Astrocyte (in vitro differentiated cells and primary cell): ENCODE results near the gene TIMP3. TPM values are rescaled to one million over a fixed set of nuclear protein-coding genes. Genes with fewer than 3 reads are reported as not detected.

Experiments used
- DNase-seq: peaks from one replicate; pipeline ENCODE4 v3.0.0-alpha.2; 2010; ENCODE audit warnings: low read depth
- FAIRE-seq: peaks from 2 replicates; lab custom pipeline; 2011; peaks lifted over from hg19 to GRCh38; lab: Jason Lieb, UNC
- H2AFZ ChIP-seq: 2 replicates; pipeline ENCODE4 v1.6.0; 2012; ENCODE audit warnings: low read depth, low read length, inconsistent platforms
- H3K27ac ChIP-seq: 2 replicates; pipeline ENCODE4 v1.5.1; 2011; ENCODE audit warnings: low read depth, low read length, inconsistent platforms
- H3K27me3 ChIP-seq: 2 replicates; pipeline ENCODE4 v1.6.0; 2011; ENCODE audit warnings: low read length, inconsistent platforms; ENCODE audit not compliant: insufficient read depth
- H3K36me3 ChIP-seq: 2 replicates; pipeline ENCODE4 v1.5.1; 2011; ENCODE audit warnings: low read length, inconsistent platforms; ENCODE audit not compliant: insufficient read depth
- H3K4me1 ChIP-seq: 2 replicates; pipeline ENCODE4 v1.5.1; 2011; ENCODE audit warnings: low read length, inconsistent platforms; ENCODE audit not compliant: insufficient read depth
- H3K4me2 ChIP-seq: 2 replicates; pipeline ENCODE4 v1.6.0; 2012; ENCODE audit warnings: low read length, inconsistent platforms
- H3K4me3 ChIP-seq: 2 replicates; pipeline ENCODE4 v1.5.1; 2011; ENCODE audit warnings: low read depth, mild to moderate bottlenecking, low read length, inconsistent platforms; ENCODE audit not compliant: insufficient read depth
- H3K79me2 ChIP-seq: 2 replicates; pipeline ENCODE4 v1.6.0; 2012; ENCODE audit warnings: mild to moderate bottlenecking, low read length, inconsistent platforms; ENCODE audit not compliant: insufficient read depth
- H3K9ac ChIP-seq: 2 replicates; pipeline ENCODE4 v1.6.0; 2012; ENCODE audit warnings: mild to moderate bottlenecking, low read length, inconsistent platforms
- H3K9me3 ChIP-seq: 2 replicates; pipeline ENCODE4 v1.5.1; 2012; ENCODE audit warnings: low read depth, mild to moderate bottlenecking, low read length, inconsistent platforms; ENCODE audit not compliant: insufficient read depth
- H4K20me1 ChIP-seq: 2 replicates; pipeline ENCODE4 v1.6.0; 2012; ENCODE audit warnings: low read length, inconsistent platforms; ENCODE audit not compliant: insufficient read depth
- H3K27ac Mint-ChIP-seq: one replicate; pipeline ENCODE4 v1.8.0; 2021; ENCODE audit warnings: mild to moderate bottlenecking, mixed read lengths; ENCODE audit not compliant: unreplicated experiment
- H3K27me3 Mint-ChIP-seq: one replicate; pipeline ENCODE4 v1.8.0; 2021; ENCODE audit warnings: low read depth, mixed read lengths; ENCODE audit not compliant: unreplicated experiment
- H3K36me3 Mint-ChIP-seq: one replicate; pipeline ENCODE4 v1.8.0; 2021; ENCODE audit warnings: low read depth, mixed read lengths; ENCODE audit not compliant: unreplicated experiment
- H3K4me1 Mint-ChIP-seq: one replicate; pipeline ENCODE4 v1.8.0; 2021; ENCODE audit warnings: low read depth, mixed read lengths; ENCODE audit not compliant: unreplicated experiment
- H3K4me3 Mint-ChIP-seq: one replicate; pipeline ENCODE4 v1.8.0; 2021; ENCODE audit warnings: mild to moderate bottlenecking, moderate library complexity, mixed read lengths; ENCODE audit not compliant: unreplicated experiment
- H3K9me3 Mint-ChIP-seq: one replicate; pipeline ENCODE4 v1.8.0; 2021; ENCODE audit warnings: mild to moderate bottlenecking, mixed read lengths; ENCODE audit not compliant: unreplicated experiment
- CTCF ChIP-seq: IDR thresholded peaks from 2 replicates; pipeline ENCODE4 v1.5.1; 2011; ENCODE audit warnings: low read depth, mild to moderate bottlenecking, inconsistent platforms, low read length, moderate library complexity; ENCODE audit not compliant: insufficient read depth
- EZH2 ChIP-seq: IDR thresholded peaks from 2 replicates; pipeline ENCODE4 v1.6.1; 2012; ENCODE audit warnings: mild to moderate bottlenecking, low read length, inconsistent platforms; ENCODE audit not compliant: insufficient read depth
- total RNA-seq: library from RNA; stranded (reverse); gene quantifications from 2 replicates; pipeline ENCODE4 v1.2.1, GENCODE V29; 2021

TIMP3 gene
- total RNA-seq, 1 donor from 2014 or later, result 145 TPM

GRCh38 chr22:32804531-32805360 is 3.2 kb downstream of the TIMP3 start:
- TF ChIP-seq CTCF (no peak), EZH2 (no peak)
- H3K4me2 ChIP-seq, result peak overlapping the region; percentile 85
- H2AFZ ChIP-seq, result no peak overlapping the region
- Mint-ChIP-seq H3K4me1 (peaks cover 29% of the 10 kb centered on the region), H3K27me3 (peaks cover 6% of the 10 kb centered on the region), H3K27ac (no peak overlapping the region), H3K4me3 (peak overlapping the region; percentile 96), H3K36me3 (peaks cover 12% of the 10 kb centered on the region), H3K9me3 (no peaks in the 10 kb centered on the region)
- no peak for DNase-seq
- H3K9ac ChIP-seq, result peak overlapping the region; percentile 85
- no peaks in the 10 kb centered on the region for H3K9me3 ChIP-seq
- peak overlapping the region; percentile 78 for H3K4me3 ChIP-seq
- H3K4me1 ChIP-seq, result peaks cover 30% of the 10 kb centered on the region
- H3K27ac ChIP-seq, result peak overlapping the region; percentile 78
- H3K36me3 ChIP-seq, result peaks cover 4% of the 10 kb centered on the region
- H3K27me3 ChIP-seq, result no peaks in the 10 kb centered on the region
- peaks cover 79% of the 10 kb centered on the region for H3K79me2 ChIP-seq
- no peak for FAIRE-seq
- peaks cover 68% of the 10 kb centered on the region for H4K20me1 ChIP-seq

- peaks cover 12% of the 10 kb centered on the region for H3K36me3 Mint-ChIP-seq
- H3K9me3 Mint-ChIP-seq, result no peaks in the 10 kb centered on the region
- H3K27ac ChIP-seq, result no peak overlapping the region
- H3K27me3 Mint-ChIP-seq, result peaks cover 6% of the 10 kb centered on the region
- peaks cover 86% of the 10 kb centered on the region for H3K79me2 ChIP-seq
- H3K4me1 Mint-ChIP-seq, result peaks cover 33% of the 10 kb centered on the region
- H3K27ac Mint-ChIP-seq, result no peak overlapping the region
- H4K20me1 ChIP-seq, result peaks cover 75% of the 10 kb centered on the region
- no peak overlapping the region for H2AFZ ChIP-seq
- no peaks in the 10 kb centered on the region for H3K27me3 ChIP-seq
- no peak overlapping the region for H3K4me3 Mint-ChIP-seq
- H3K4me1 ChIP-seq, result peaks cover 30% of the 10 kb centered on the region
- DNase-seq (no peak), FAIRE-seq (no peak)
- TF ChIP-seq EZH2 (no peak), CTCF (no peak)
- H3K36me3 ChIP-seq, result peaks cover 4% of the 10 kb centered on the region
- peak overlapping the region; percentile 85 for H3K9ac ChIP-seq
- H3K9me3 ChIP-seq, result no peaks in the 10 kb centered on the region
- no peak overlapping the region for H3K4me3 ChIP-seq
- H3K4me2 ChIP-seq, result peak overlapping the region; percentile 85
Observed at GRCh38 chr22:32805361-32805881, 3.9 kb downstream of the TIMP3 start.

DNA sequence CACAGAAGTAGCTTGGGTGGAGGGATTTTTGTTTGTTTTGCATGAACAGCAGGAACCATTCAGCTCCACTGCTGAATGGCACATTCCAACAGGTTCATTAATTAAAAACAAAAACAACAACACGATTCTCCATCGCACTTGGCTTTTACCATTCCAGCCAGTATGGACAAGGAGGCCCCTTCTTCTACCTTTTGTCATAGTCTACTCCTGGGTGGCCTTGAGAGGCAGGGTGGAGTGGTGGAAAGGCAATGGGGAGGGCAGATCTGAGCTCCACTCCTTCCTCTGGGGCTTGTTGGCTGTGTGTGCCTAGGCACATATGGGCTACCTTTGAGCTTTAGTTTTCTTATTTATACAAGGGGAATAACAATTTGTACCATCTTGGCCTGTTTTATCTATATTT is 4.8 kb downstream of the TIMP3 start:
- no peak overlapping the region for H2AFZ ChIP-seq
- no peak overlapping the region for H3K9ac ChIP-seq
- TF ChIP-seq EZH2, result no peak
- TF ChIP-seq CTCF, result no peak
- H3K9me3 Mint-ChIP-seq, result no peaks in the 10 kb centered on the region
- H4K20me1 ChIP-seq, result peaks cover 84% of the 10 kb centered on the region
- H3K4me3 Mint-ChIP-seq, result no peak overlapping the region
- H3K9me3 ChIP-seq, result no peaks in the 10 kb centered on the region
- DNase-seq, result no peak
- no peak overlapping the region for H3K4me3 ChIP-seq
- H3K4me1 ChIP-seq, result peaks cover 26% of the 10 kb centered on the region
- peaks cover 4% of the 10 kb centered on the region for H3K36me3 ChIP-seq
- no peak for FAIRE-seq
- no peak overlapping the region for H3K27ac ChIP-seq
- peaks cover 38% of the 10 kb centered on the region for H3K4me1 Mint-ChIP-seq
- no peaks in the 10 kb centered on the region for H3K27me3 Mint-ChIP-seq
- peaks cover 94% of the 10 kb centered on the region for H3K79me2 ChIP-seq
- H3K36me3 Mint-ChIP-seq, result peaks cover 14% of the 10 kb centered on the region
- H3K27me3 ChIP-seq, result no peaks in the 10 kb centered on the region
- no peak overlapping the region for H3K4me2 ChIP-seq
- H3K27ac Mint-ChIP-seq, result no peak overlapping the region
